K562 (cell line): ENCODE results near the gene COMMD1. TPM values are rescaled to one million over a fixed set of nuclear protein-coding genes. Genes with fewer than 3 reads are reported as not detected.

ENCODE experiments used
- ATAC-seq: fragments of 200-7000 bp; cut with Tn5 transposase; 3 replicates; pipeline ENCODE4 v1.9.1; 2020; ENCODE audit warnings: moderate library complexity
- BruUV-seq: library from RNA; stranded (reverse); fragments of 400-500 nt; replicated peaks from 2 replicates; lab custom pipeline; 2021; lab: Mats Ljungman, UMichigan
- CTCF ChIA-PET: fragments of 300-600 bp; formaldehyde crosslinking; extraction: SDS; loops from one replicate; lab custom pipeline; 2021; ENCODE audit warnings: low intra/inter-chr PET ratio; lab: Yijun Ruan, JAX
- POLR2A ChIA-PET: fragments of 300-600, 350-650 bp; sonication (Branson Sonifier 250); formaldehyde crosslinking; extraction: SDS; loops from one replicate; lab custom pipeline; 2021; ENCODE audit warnings: antibody characterized with exemption, inconsistent platforms; lab: Yijun Ruan, JAX
- DNase-seq, 4 experiments: peaks; one replicate each; pipeline versions ENCODE4 v3.0.0 to v3.0.0-alpha.2; 2011 to 2018; ENCODE audit warnings: low spot score in 3 of 4, mixed read lengths in 3 of 4; ENCODE audit errors: extremely low read depth in 1 of 4
- FAIRE-seq: peaks from 2 replicates; lab custom pipeline; 2011; peaks lifted over from hg19 to GRCh38; lab: Jason Lieb, UNC
- H2AFZ ChIP-seq: 2 replicates; pipeline ENCODE4 v1.6.0; 2011; ENCODE audit warnings: low read depth, low read length, control low read depth, inconsistent platforms
- H3K27ac ChIP-seq: fragments of 200-600 bp; 3 replicates; pipeline ENCODE4 v1.8.0; 2011; ENCODE audit warnings: low read depth, mild to moderate bottlenecking, control low read depth, inconsistent platforms, low read length, moderate library complexity, mixed read lengths; ENCODE audit errors: extremely low read depth
- H3K27me3 ChIP-seq, 2 experiments: fragments of 300-600 bp in 1 of 2; 2 replicates in 1 of 2; 3 replicates in 1 of 2; pipeline versions ENCODE4 v1.6.0 to v1.8.0; 2011; ENCODE audit warnings: inconsistent platforms in 2 of 2, low read length in 2 of 2, mild to moderate bottlenecking in 1 of 2, mixed read lengths in 1 of 2, moderate library complexity in 1 of 2; ENCODE audit not compliant: control insufficient read depth in 2 of 2, insufficient read depth in 2 of 2
- H3K36me3 ChIP-seq: fragments of 300-600 bp; 3 replicates; pipeline ENCODE4 v1.8.0; 2011; ENCODE audit warnings: mild to moderate bottlenecking, low read length, inconsistent platforms; ENCODE audit not compliant: control insufficient read depth, insufficient read depth
- H3K4me1 ChIP-seq, 2 experiments: fragments of 200-600 bp in 1 of 2; replicated peaks in 1 of 2; 2 replicates in 1 of 2; 3 replicates in 1 of 2; pipeline versions ENCODE4 v1.5.1 to v1.8.0; 2011; ENCODE audit warnings: inconsistent platforms in 2 of 2, low read length in 2 of 2, mild to moderate bottlenecking in 1 of 2, mixed read lengths in 1 of 2, moderate library complexity in 1 of 2; ENCODE audit not compliant: control insufficient read depth in 2 of 2, insufficient read depth in 2 of 2
- H3K4me2 ChIP-seq: 2 replicates; pipeline ENCODE4 v1.6.1; 2011; ENCODE audit warnings: low read length, control low read depth, inconsistent platforms, mixed read lengths; ENCODE audit not compliant: insufficient read depth
- H3K4me3 ChIP-seq: fragments of 200-600 bp; sonication (generic), shearing (Covaris generic); 2 replicates; pipeline ENCODE4 v1.5.1; 2016; ENCODE audit warnings: control low read depth, inconsistent platforms
- H3K79me2 ChIP-seq: fragments of 200-600 bp; 3 replicates; pipeline ENCODE4 v1.8.0; 2011; ENCODE audit warnings: low read length, inconsistent platforms; ENCODE audit not compliant: control insufficient read depth, insufficient read depth
- H3K9ac ChIP-seq, 2 experiments: 2 replicates each; pipeline versions ENCODE4 v1.6.0 to v1.6.1; 2011; ENCODE audit warnings: low read depth in 2 of 2, low read length in 2 of 2, control low read depth in 1 of 2, inconsistent platforms in 1 of 2, mild to moderate bottlenecking in 1 of 2, mixed read lengths in 1 of 2; ENCODE audit not compliant: insufficient read depth in 1 of 2
- H3K9me1 ChIP-seq: one replicate; pipeline ENCODE4 v1.6.0; 2011; ENCODE audit warnings: inconsistent platforms, mild to moderate bottlenecking, low read length, moderate library complexity; ENCODE audit not compliant: control insufficient read depth, insufficient read depth
- H3K9me3 ChIP-seq: replicated peaks from 2 replicates; pipeline ENCODE4 v1.5.1; 2011; ENCODE audit warnings: low read depth, low read length, inconsistent platforms; ENCODE audit not compliant: control insufficient read depth, insufficient read depth
- H4K20me1 ChIP-seq: replicated peaks from 2 replicates; pipeline ENCODE4 v1.6.1; 2011; ENCODE audit warnings: low read length, inconsistent platforms, mixed read lengths; ENCODE audit not compliant: control insufficient read depth, insufficient read depth
- BCL6 ChIP-seq: fragments of 250-450 bp; sonication (Bioruptor Pico); IDR thresholded peaks from 2 replicates; pipeline ENCODE4 v1.4.0; 2020
- GTF2A2 ChIP-seq: IDR thresholded peaks from 2 replicates; pipeline ENCODE4 v1.6.1; 2016; ENCODE audit warnings: mild to moderate bottlenecking, missing genetic modification characterization, missing compliant biosample characterization
- HMBOX1 ChIP-seq: sonication (generic); IDR thresholded peaks from 2 replicates; pipeline ENCODE4 v1.6.1; 2016
- MIER1 ChIP-seq: fragments of 450-650 bp; IDR thresholded peaks from 2 replicates; pipeline ENCODE4 v1.6.1; 2016; ENCODE audit warnings: antibody characterized with exemption, mild to moderate bottlenecking, low read depth
- ZNF282 ChIP-seq: sonication (generic); formaldehyde crosslinking; IDR thresholded peaks from 2 replicates; pipeline ENCODE4 v1.8.1; 2023; ENCODE audit warnings: missing genetic modification reagents
- WGBS: fragments of 100-300 bp; shearing (Covaris generic); methylation state at CpG from one replicate; pipeline ENCODE4 v1.1.6; 2016; ENCODE audit warnings: low coverage, mixed read lengths; ENCODE audit not compliant: insufficient coverage; ENCODE audit errors: missing lambda C conversion rate; 5-methylcytosine and 5-hydroxymethylcytosine counted together
- in situ Hi-C: fragments of 300-500 bp; cut with MboI; formaldehyde crosslinking; loops from 4 replicates; pipeline ENCODE4 v1.15.0; 2018; ENCODE audit warnings: inconsistent platforms, mixed read lengths
- intact Hi-C: fragments of 100-400 bp; cut with micrococcal nuclease; formaldehyde crosslinking; loops from 2 replicates; pipeline ENCODE4 v1.14.2; 2022
- polyA plus RNA-seq, 8 experiments: library from polyadenylated mRNA; depleted of rRNA in 4 of 8; stranded (reverse) in 5 of 8; unstranded in 3 of 8; fragments of >200 nt; fragmentation: Nextera tagmentation in 2 of 8; fragmentation: Illumina TruSeq in 1 of 8; extraction: Ambion mirVana in 2 of 8; extraction: Trizol in 1 of 8; gene quantifications; 2 replicates each; pipeline versions ENCODE4 v1.2.1 to v1.2.3, GENCODE V29; 2011 to 2014; ENCODE audit warnings: inconsistent platforms in 1 of 8, missing spikeins in 1 of 8
- total RNA-seq, 7 experiments: library from RNA; depleted of rRNA in 6 of 7; stranded (reverse); fragments of >200 nt in 6 of 7; fragmentation: Illumina TruSeq in 2 of 7; extraction: Trizol in 2 of 7; gene quantifications; 2 replicates each; pipeline versions ENCODE4 v1.2.1 to v1.2.3, GENCODE V29; 2011 to 2021; ENCODE audit warnings: low replicate concordance in 1 of 7

The COMMD1 gene
- total and polyA plus RNA-seq, 9 of the 15 experiments (the other 6 are each of a cell fraction or from before 2014, with no cell fraction given), result 14.4 to 77.0 (median 21.4) TPM

DNA sequence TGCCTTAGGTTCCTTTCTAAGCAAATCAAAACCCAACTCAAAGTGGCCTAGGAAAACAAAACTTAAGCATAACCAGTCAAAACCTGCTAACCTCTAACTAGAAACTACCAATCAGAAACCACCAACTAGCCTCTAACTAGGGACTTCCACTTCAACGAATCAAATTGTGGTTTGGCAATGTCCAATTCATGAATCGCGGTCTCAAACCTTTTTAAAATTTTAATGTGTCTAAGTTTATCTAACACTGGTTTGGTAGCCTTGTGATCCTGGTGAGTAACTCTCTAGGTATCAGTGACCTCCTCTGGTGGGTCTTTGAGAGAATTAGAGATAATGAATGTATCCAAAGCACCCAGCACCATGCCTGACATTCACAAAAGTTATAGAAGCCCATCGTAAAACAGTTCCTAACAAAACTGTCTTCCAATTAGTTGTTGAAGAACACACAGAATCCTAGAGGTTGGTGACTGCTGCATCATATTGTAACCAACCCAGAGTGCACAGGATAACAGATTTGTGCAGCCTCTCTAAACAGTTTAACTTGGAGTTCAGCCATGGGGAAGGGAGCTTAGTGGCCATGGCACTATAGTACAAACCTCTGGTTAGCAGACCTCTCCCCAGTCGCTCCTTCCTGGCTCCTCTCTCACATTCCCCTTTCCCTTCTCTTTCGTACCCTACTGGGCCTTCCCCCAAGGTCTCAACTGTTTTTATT, 245.3 kb downstream of the COMMD1 start:
- H3K4me3 ChIP-seq, result no peak overlapping the region
- TF ChIP-seq GTF2A2 (tag), result no peak
- no peak for TF ChIP-seq MIER1
- TF ChIP-seq ZNF282 (CRISPR knock-in tag), result no peak
- TF ChIP-seq HMBOX1, result peak; percentile 88
- no peak for TF ChIP-seq BCL6 (CRISPR knock-in tag)
- POLR2A ChIA-PET, result interaction anchor here (0.8 kb wide), 1 partner anchor 163 kb away, joined by 4 read pairs; no protein-coding TSS in a partner anchor
- H3K9me3 ChIP-seq, result no peaks in the 10 kb centered on the region
- H3K79me2 ChIP-seq, result no peaks in the 10 kb centered on the region
- intact Hi-C loops (no loop called here), in situ Hi-C loops (no loop called here)
- H3K4me2 ChIP-seq, result no peak overlapping the region
- H3K9me1 ChIP-seq, result no peaks in the 10 kb centered on the region
- WGBS, result 58% methylated on average over 6 of the region's 6 CpGs
- H3K36me3 ChIP-seq, result no peaks in the 10 kb centered on the region
- H3K27me3 ChIP-seq, result no peaks in the 10 kb centered on the region
- no peak overlapping the region; a peak in 1 of 4 replicates for H3K9ac ChIP-seq
- no peak overlapping the region for H3K27ac ChIP-seq
- no TSS peak for BruUV-seq
- H2AFZ ChIP-seq, result no peak overlapping the region
- H3K4me1 ChIP-seq, result peaks cover 0 to 7% of the 10 kb centered on the region in 2 experiments; a peak in 2 of 5 replicates
- DNase-seq (no peak), ATAC-seq (peak; percentile 37; the same call in 1 of the 3 replicates), FAIRE-seq (no peak)
- H4K20me1 ChIP-seq, result no peaks in the 10 kb centered on the region
- CTCF ChIA-PET, result no interaction called here
